Transverse colon (tissue), 4 donors: Measurements from ENCODE around the gene ZG16. TPM values are rescaled to one million over a fixed set of nuclear protein-coding genes. Genes with fewer than 3 reads are reported as not detected.

Source experiments
- DNase-seq: peaks from one replicate; pipeline ENCODE4 v3.0.0-alpha.2; 2019
- H3K27ac ChIP-seq, 4 donors: fragments of 200-600 bp; sonication (generic); 2 replicates each; pipeline ENCODE4 v1.5.1; 2016 to 2018; ENCODE audit warnings: inconsistent platforms in 4 of 4
- H3K27me3 ChIP-seq: fragments of 200-600 bp; sonication (generic); 2 replicates; pipeline ENCODE4 v1.5.1; 2017; ENCODE audit warnings: inconsistent platforms
- H3K36me3 ChIP-seq, 4 donors: fragments of 200-600 bp; sonication (generic); 2 replicates each; pipeline ENCODE4 v1.5.1; 2017 to 2019; ENCODE audit warnings: inconsistent platforms in 4 of 4
- H3K4me1 ChIP-seq, 4 donors: fragments of 200-600 bp; sonication (generic); 2 replicates each; pipeline ENCODE4 v1.5.1; 2017 to 2020; ENCODE audit warnings: inconsistent platforms in 4 of 4
- H3K4me3 ChIP-seq, 4 donors: fragments of 200-600 bp; sonication (generic); 1 replicate in 1 of 4; 2 replicates in 3 of 4; pipeline versions ENCODE4 v1.5.1 to v1.6.1; 2017 to 2019; ENCODE audit warnings: inconsistent platforms in 4 of 4
- H3K9me3 ChIP-seq, 2 donors: fragments of 200-600 bp; sonication (generic); 2 replicates each; pipeline ENCODE4 v1.5.1; 2017 to 2019; ENCODE audit warnings: inconsistent platforms in 2 of 2
- CTCF ChIP-seq, 5 experiments: fragments of 200-600 bp in 3 of 5; fragments of 450-650 bp in 2 of 5; sonication (generic) in 3 of 5; IDR thresholded peaks; 1 replicate in 2 of 5; 2 replicates in 3 of 5; pipeline ENCODE4 v1.5.1; 2016 to 2017; ENCODE audit warnings: antibody characterized with exemption in 5 of 5, inconsistent platforms in 3 of 5, mild to moderate bottlenecking in 2 of 5, moderate library complexity in 1 of 5
- EP300 ChIP-seq: sonication (generic); formaldehyde crosslinking; IDR thresholded peaks from one replicate; pipeline ENCODE4 v1.6.1; 2017; ENCODE audit warnings: antibody characterized with exemption, low read depth
- POLR2A ChIP-seq: fragments of 450-650 bp; IDR thresholded peaks from one replicate; pipeline ENCODE4 v1.6.1; 2016; ENCODE audit warnings: antibody characterized with exemption, mild to moderate bottlenecking, moderate library complexity
- POLR2AphosphoS5 ChIP-seq, 3 donors: sonication (generic); formaldehyde crosslinking; IDR thresholded peaks; one replicate each; pipeline ENCODE4 v1.6.1; 2016; ENCODE audit warnings: antibody characterized with exemption in 3 of 3
- WGBS, 2 donors: methylation state at CpG; one replicate each; pipeline ENCODE4 v1.1.5; 2018; ENCODE audit warnings: low coverage in 1 of 2; 5-methylcytosine and 5-hydroxymethylcytosine counted together
- in situ Hi-C, 4 donors: fragments of 200-750 bp; cut with MboI; loops; one replicate each; pipeline versions ENCODE4 v1.15.0 to v1.15.1; 2017; ENCODE audit warnings: low sequenced_read_pairs in 3 of 4, low pct_ligation_motif_present in 1 of 4, low pct_unique_long_range_greater_than_20kb in 1 of 4
- intact Hi-C: fragments of 100-400 bp; cut with DNase I; formaldehyde crosslinking; loops from one replicate; pipeline ENCODE4 v1.15.1; 2023; ENCODE audit warnings: low total_unique reads
- total RNA-seq, 4 donors: library from RNA; depleted of rRNA; stranded (reverse); fragments of >200 nt; gene quantifications; one replicate each; pipeline ENCODE4 v1.1.0, GENCODE V29; 2016

ZG16 gene
- total RNA-seq, 4 donors from 2014 or later: 73.4 to 1,268 (median 104) TPM

- in situ Hi-C loops: no loop called here
These were observed 35.8 kb downstream of the ZG16 start for GRCh38 chr16:29813644-29814562.

GRCh38 chr16:29814592-29814991 is 36.5 kb downstream of the ZG16 start:
- intact Hi-C loops: no loop called here
- no peak overlapping the region for H3K4me3 ChIP-seq
- no peak for DNase-seq
- peaks cover 0 to 13% (median 0%) of the 10 kb centered on the region in 4 donors for H3K36me3 ChIP-seq
- no peaks in the 10 kb centered on the region for H3K9me3 ChIP-seq
- WGBS, 2 donors: 84 to 85% methylated on average over 3 to 5 of the region's 5 CpGs
- H3K27ac ChIP-seq: peak overlapping the region; percentile 93 to 98 (median 96)
- in situ Hi-C loops: no loop called here
- no peak for TF ChIP-seq POLR2AphosphoS5 (IDR thresholded peaks at IDR 0.05)
- TF ChIP-seq EP300: no peak
- TF ChIP-seq CTCF (IDR thresholded peaks at IDR 0.05): no peak
- TF ChIP-seq POLR2A: no peak
- H3K4me1 ChIP-seq: peaks cover 49 to 87% (median 77%) of the 10 kb centered on the region in 4 donors
- no peaks in the 10 kb centered on the region for H3K27me3 ChIP-seq

More at GRCh38 chr16:29813644-29814562, 35.8 kb downstream of the ZG16 start:
- TF ChIP-seq POLR2A (no peak), POLR2AphosphoS5 (IDR thresholded peaks at IDR 0.05) (no peak), CTCF (IDR thresholded peaks at IDR 0.05) (no peak), EP300 (no peak)
- Histone ChIP-seq H3K27ac (peak overlapping the region; percentile 28 to 97 (median 94)), H3K36me3 (peaks cover 0 to 13% (median 0%) of the 10 kb centered on the region in 4 donors), H3K4me1 (peaks cover 51 to 87% (median 78%) of the 10 kb centered on the region in 4 donors), H3K27me3 (no peaks in the 10 kb centered on the region), H3K4me3 (no peak overlapping the region), H3K9me3 (no peaks in the 10 kb centered on the region)
- 61 to 72% methylated on average over 3 to 22 of the region's 24 CpGs for WGBS, 2 donors
- no peak for DNase-seq
- intact Hi-C loops: no loop called here

GRCh38 chr16:29815032-29815721 is 37.1 kb downstream of the ZG16 start:
- intact Hi-C loops: no loop called here
- in situ Hi-C loops: no loop called here
- no peak for TF ChIP-seq CTCF (IDR thresholded peaks at IDR 0.05)
- peaks cover 48 to 87% (median 77%) of the 10 kb centered on the region in 4 donors for H3K4me1 ChIP-seq
- H3K27me3 ChIP-seq: no peaks in the 10 kb centered on the region
- WGBS, 2 donors: 4 to 6% methylated on average over 13 to 37 of the region's 39 CpGs
- DNase-seq: no peak
- H3K4me3 ChIP-seq: peak overlapping the region; percentile 22 to 79 (median 70)
- H3K9me3 ChIP-seq: no peaks in the 10 kb centered on the region
- peak overlapping the region; percentile 93 to 98 (median 96) for H3K27ac ChIP-seq
- peaks cover 0 to 13% (median 0%) of the 10 kb centered on the region in 4 donors for H3K36me3 ChIP-seq
